Measurements from ENCODE around the gene DLX1. TPM values are rescaled to one million over a fixed set of nuclear protein-coding genes. Genes with fewer than 3 reads are reported as not detected.

Gene DLX1
- total RNA-seq, 1 donor = 1.8 TPM

GRCh38 chr2:172129404-172129803 is 44.1 kb downstream of the DLX1 start:
- Histone ChIP-seq H3K79me2 (ENCODE audit: insufficient read depth, low read length) (no peaks in the 10 kb centered on the region), H4K20me1 (ENCODE audit: insufficient read depth, low read length) (no peaks in the 10 kb centered on the region), H3K27me3 (ENCODE audit: insufficient read depth, low read length) (no peaks in the 10 kb centered on the region), H3K36me3 (ENCODE audit: insufficient read depth, low read length) (no peaks in the 10 kb centered on the region), H3K27ac (ENCODE audit: low read depth, low read length) (no peak overlapping the region), H2AFZ (ENCODE audit: low read length) (no peak overlapping the region), H3K4me2 (ENCODE audit: insufficient read depth, low read length) (no peak overlapping the region), H3K4me1 (ENCODE audit: insufficient read depth, low read length) (no peaks in the 10 kb centered on the region), H3K4me3 (ENCODE audit: insufficient read depth, low read length) (no peak overlapping the region), H3K9me3 (ENCODE audit: low read depth, low read length) (no peaks in the 10 kb centered on the region)
- no peak for TF ChIP-seq CTCF (IDR thresholded peaks at IDR 0.05; ENCODE audit: extremely low read depth, low read depth, low read length)
- DNase-seq (ENCODE audit: insufficient read length, low spot score, missing footprints) = no peak

- no peak for DNase-seq (ENCODE audit: insufficient read length, low spot score, missing footprints)
- Histone ChIP-seq H3K79me2 (ENCODE audit: insufficient read depth, low read length) (no peaks in the 10 kb centered on the region), H3K36me3 (ENCODE audit: insufficient read depth, low read length) (no peaks in the 10 kb centered on the region), H2AFZ (ENCODE audit: low read length) (no peak overlapping the region), H3K4me2 (ENCODE audit: insufficient read depth, low read length) (no peak overlapping the region), H3K4me3 (ENCODE audit: insufficient read depth, low read length) (no peak overlapping the region), H3K27ac (ENCODE audit: low read depth, low read length) (no peak overlapping the region), H3K27me3 (ENCODE audit: insufficient read depth, low read length) (no peaks in the 10 kb centered on the region), H3K4me1 (ENCODE audit: insufficient read depth, low read length) (no peaks in the 10 kb centered on the region), H4K20me1 (ENCODE audit: insufficient read depth, low read length) (no peaks in the 10 kb centered on the region), H3K9me3 (ENCODE audit: low read depth, low read length) (no peaks in the 10 kb centered on the region)
- TF ChIP-seq CTCF (IDR thresholded peaks at IDR 0.05; ENCODE audit: extremely low read depth, low read depth, low read length) = no peak
These were observed 46.6 kb downstream of the DLX1 start for GRCh38 chr2:172131713-172132555.

- Histone ChIP-seq H3K27me3 (ENCODE audit: insufficient read depth, low read length) (no peaks in the 10 kb centered on the region), H3K4me2 (ENCODE audit: insufficient read depth, low read length) (no peak overlapping the region), H3K36me3 (ENCODE audit: insufficient read depth, low read length) (no peaks in the 10 kb centered on the region), H3K79me2 (ENCODE audit: insufficient read depth, low read length) (no peaks in the 10 kb centered on the region), H3K4me1 (ENCODE audit: insufficient read depth, low read length) (no peaks in the 10 kb centered on the region), H3K4me3 (ENCODE audit: insufficient read depth, low read length) (no peak overlapping the region), H2AFZ (ENCODE audit: low read length) (no peak overlapping the region), H3K9me3 (ENCODE audit: low read depth, low read length) (no peaks in the 10 kb centered on the region), H4K20me1 (ENCODE audit: insufficient read depth, low read length) (no peaks in the 10 kb centered on the region), H3K27ac (ENCODE audit: low read depth, low read length) (no peak overlapping the region)
- DNase-seq (ENCODE audit: insufficient read length, low spot score, missing footprints) = no peak
- no peak for TF ChIP-seq CTCF (IDR thresholded peaks at IDR 0.05; ENCODE audit: extremely low read depth, low read depth, low read length)
These were observed 49.0 kb downstream of the DLX1 start for GRCh38 chr2:172134270-172134669.

- no peak for TF ChIP-seq CTCF (IDR thresholded peaks at IDR 0.05; ENCODE audit: extremely low read depth, low read depth, low read length)
- H3K79me2 ChIP-seq (ENCODE audit: insufficient read depth, low read length) = no peaks in the 10 kb centered on the region
These were observed 50.1 kb downstream of the DLX1 start for GRCh38 chr2:172135446-172135845.

More at GRCh38 chr2:172135446-172135845, 50.1 kb downstream of the DLX1 start:
- no peak overlapping the region for H3K4me3 ChIP-seq (ENCODE audit: insufficient read depth, low read length)
- H3K9me3 ChIP-seq (ENCODE audit: low read depth, low read length) = no peaks in the 10 kb centered on the region
- no peaks in the 10 kb centered on the region for H3K4me1 ChIP-seq (ENCODE audit: insufficient read depth, low read length)
- H3K36me3 ChIP-seq (ENCODE audit: insufficient read depth, low read length) = no peaks in the 10 kb centered on the region
- no peak overlapping the region for H2AFZ ChIP-seq (ENCODE audit: low read length)
- no peak overlapping the region for H3K27ac ChIP-seq (ENCODE audit: low read depth, low read length)
- no peak overlapping the region for H3K4me2 ChIP-seq (ENCODE audit: insufficient read depth, low read length)
- no peak for DNase-seq (ENCODE audit: insufficient read length, low spot score, missing footprints)
- H3K27me3 ChIP-seq (ENCODE audit: insufficient read depth, low read length) = no peaks in the 10 kb centered on the region
- no peaks in the 10 kb centered on the region for H4K20me1 ChIP-seq (ENCODE audit: insufficient read depth, low read length)

All from osteoblast (primary cell).